Activated CD4-positive, alpha-beta memory T cell treated with anti-CD3 and anti-CD28 coated beads, Interleukin-2, amount 10 ng/mL, durations not matched to agents 7 days and 5 days (primary cell): Measurements from ENCODE around the gene JMJD1C. TPM values are rescaled to one million over a fixed set of nuclear protein-coding genes. Genes with fewer than 3 reads are reported as not detected.
"Not testable (repeated sequence)": the region's sequence is repeated elsewhere in the genome, so short reads cannot be mapped to it uniquely, and the experiment has no call there.

Experiments used
- CTCF ChIA-PET: fragments of 350-600 bp; sonication (Branson Sonifier 250); formaldehyde crosslinking; loops from one replicate; lab custom pipeline; 2021; ENCODE audit warnings: antibody characterized with exemption, inconsistent platforms; lab: Charles Lee
- POLR2A ChIA-PET: fragments of 350-600 bp; sonication (Branson Sonifier 250); formaldehyde crosslinking; loops from one replicate; lab custom pipeline; 2021; ENCODE audit warnings: antibody characterized with exemption; lab: Charles Lee
- DNase-seq: peaks from one replicate; pipeline ENCODE4 v3.0.0-alpha.2; 2020
- H3K27ac Mint-ChIP-seq: one replicate; pipeline ENCODE4 v1.8.0; 2021; ENCODE audit warnings: mild to moderate bottlenecking, mixed read lengths
- H3K27me3 Mint-ChIP-seq: one replicate; pipeline ENCODE4 v1.8.0; 2021; ENCODE audit warnings: mixed read lengths
- H3K36me3 Mint-ChIP-seq: one replicate; pipeline ENCODE4 v1.8.0; 2021; ENCODE audit warnings: low read depth, mixed read lengths
- H3K4me1 Mint-ChIP-seq: one replicate; pipeline ENCODE4 v1.8.0; 2021; ENCODE audit warnings: mixed read lengths
- H3K4me3 Mint-ChIP-seq: one replicate; pipeline ENCODE4 v1.8.0; 2021; ENCODE audit warnings: mild to moderate bottlenecking, mixed read lengths
- H3K9me3 Mint-ChIP-seq: one replicate; pipeline ENCODE4 v1.8.0; 2021; ENCODE audit warnings: mixed read lengths
- total RNA-seq, 2 experiments: library from RNA; stranded (reverse); gene quantifications; one replicate each; pipeline ENCODE4 v1.2.3, GENCODE V29; 2021

Gene JMJD1C
- total RNA-seq, 2 experiments from 2014 or later, result 65.6 to 66.8 TPM

DNA sequence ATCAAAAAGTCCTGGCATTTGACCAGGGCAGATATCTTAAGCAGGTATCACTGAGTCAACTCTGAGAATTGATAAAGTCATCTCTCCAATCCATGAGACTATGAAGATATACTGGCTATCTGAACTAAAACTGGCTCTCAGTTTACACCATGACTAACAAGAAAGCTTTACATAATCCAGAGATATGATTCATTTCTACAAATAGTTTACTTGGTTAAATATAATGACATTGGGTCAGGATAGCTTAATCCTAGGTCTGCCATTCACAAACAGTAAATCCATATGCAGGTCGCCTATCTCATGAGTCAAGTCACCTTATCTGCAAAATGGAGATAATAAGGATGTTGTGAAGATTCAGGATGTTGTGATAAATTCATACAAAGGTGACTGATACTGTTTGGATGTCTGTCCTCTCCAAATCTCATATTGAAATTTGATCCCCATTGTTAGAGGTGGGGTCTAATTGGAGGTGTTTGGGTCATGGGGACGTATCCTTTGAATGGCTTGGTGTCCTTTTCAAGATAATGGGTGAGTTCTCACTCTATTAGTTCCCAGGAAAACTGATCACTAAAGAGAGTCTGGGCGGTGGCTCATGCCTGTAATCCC lies 117.4 kb downstream of the JMJD1C start:
- H3K27ac Mint-ChIP-seq, result no peak overlapping the region
- no peaks in the 10 kb centered on the region for H3K9me3 Mint-ChIP-seq
- ChIA-PET POLR2A (no interaction called here), CTCF (no interaction called here)
- H3K4me1 Mint-ChIP-seq, result peaks cover 2% of the 10 kb centered on the region
- peaks cover 2% of the 10 kb centered on the region for H3K36me3 Mint-ChIP-seq
- H3K27me3 Mint-ChIP-seq, result no peaks in the 10 kb centered on the region
- no peak for DNase-seq
- H3K4me3 Mint-ChIP-seq, result no peak overlapping the region

DNA sequence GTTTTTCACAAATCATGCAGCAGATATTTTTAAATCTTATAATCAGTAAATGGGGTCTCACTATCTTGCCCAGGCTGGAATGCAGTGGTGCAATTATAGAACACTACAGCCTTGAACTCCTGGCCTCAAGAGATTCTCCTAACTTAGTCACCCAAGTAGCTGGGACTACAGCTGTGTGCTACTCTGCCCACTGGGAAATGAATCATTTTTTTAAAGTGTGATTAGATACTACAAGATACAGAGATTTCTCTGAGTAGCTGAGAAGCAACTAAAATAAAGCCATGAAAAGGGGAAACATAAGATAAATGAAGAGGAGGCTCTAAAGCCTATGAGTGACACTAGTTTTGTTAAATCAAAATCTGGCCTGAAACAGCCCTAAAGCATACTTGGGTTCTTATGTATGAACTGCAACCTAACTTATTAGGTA lies 119.7 kb downstream of the JMJD1C start:
- Mint-ChIP-seq H3K36me3 (peaks cover 2% of the 10 kb centered on the region), H3K9me3 (no peaks in the 10 kb centered on the region), H3K4me1 (no peaks in the 10 kb centered on the region), H3K27me3 (no peaks in the 10 kb centered on the region), H3K27ac (no peak overlapping the region), H3K4me3 (no peak overlapping the region)
- POLR2A ChIA-PET, result no interaction called here
- CTCF ChIA-PET, result no interaction called here
- no peak for DNase-seq

DNA sequence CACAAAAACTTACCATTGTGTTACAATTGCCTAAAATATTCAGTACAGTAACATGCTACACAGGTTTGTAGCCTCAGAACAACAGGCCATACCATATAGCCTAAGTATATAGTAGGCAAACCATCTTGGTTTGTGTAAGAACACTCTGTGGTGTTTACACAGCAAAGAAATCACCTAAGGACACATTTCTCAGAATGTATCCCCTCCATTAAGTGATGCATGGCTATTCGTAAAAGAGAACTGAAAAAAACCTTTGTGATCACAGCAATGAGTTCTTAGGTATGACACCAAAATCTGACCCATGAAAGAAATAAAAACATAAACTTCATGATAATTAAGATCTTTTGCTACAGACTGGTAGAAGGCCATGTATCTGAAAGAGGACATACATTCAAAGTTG lies 121.5 kb downstream of the JMJD1C start:
- Mint-ChIP-seq H3K9me3 (no peaks in the 10 kb centered on the region), H3K27me3 (no peaks in the 10 kb centered on the region), H3K27ac (no peak overlapping the region), H3K4me1 (no peaks in the 10 kb centered on the region), H3K4me3 (no peak overlapping the region), H3K36me3 (peaks cover 5% of the 10 kb centered on the region)
- ChIA-PET CTCF (interaction anchor here (1.1 kb wide), 1 partner anchor 61 kb away, joined by 4 read pairs; no protein-coding TSS in a partner anchor), POLR2A (no interaction called here)
- DNase-seq, result no peak

DNA sequence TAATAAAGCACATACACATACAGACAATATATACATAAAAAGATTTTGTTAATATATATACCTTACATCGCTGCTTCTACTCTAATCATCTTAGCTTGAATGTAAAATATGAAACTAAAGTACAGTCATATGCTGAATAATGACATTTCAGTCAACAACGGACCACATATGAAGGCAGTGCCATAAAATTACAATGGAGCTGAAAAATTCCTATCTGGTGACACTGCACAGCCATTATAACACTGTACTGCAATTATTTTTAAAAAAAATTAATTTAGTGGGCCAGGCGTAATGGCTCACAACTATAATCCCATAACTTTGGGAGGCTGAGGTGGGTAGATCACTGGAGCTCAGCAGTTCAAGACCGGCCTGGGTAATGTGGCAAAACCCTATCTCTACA lies 122.3 kb downstream of the JMJD1C start:
- POLR2A ChIA-PET, result no interaction called here
- Mint-ChIP-seq H3K4me1 (no peaks in the 10 kb centered on the region), H3K9me3 (no peaks in the 10 kb centered on the region), H3K27me3 (no peaks in the 10 kb centered on the region), H3K4me3 (no peak overlapping the region), H3K36me3 (peaks cover 8% of the 10 kb centered on the region), H3K27ac (no peak overlapping the region)
- CTCF ChIA-PET, result interaction anchor here (1.1 kb wide), 1 partner anchor 60 kb away, joined by 4 read pairs; no protein-coding TSS in a partner anchor
- DNase-seq, result no peak

DNA sequence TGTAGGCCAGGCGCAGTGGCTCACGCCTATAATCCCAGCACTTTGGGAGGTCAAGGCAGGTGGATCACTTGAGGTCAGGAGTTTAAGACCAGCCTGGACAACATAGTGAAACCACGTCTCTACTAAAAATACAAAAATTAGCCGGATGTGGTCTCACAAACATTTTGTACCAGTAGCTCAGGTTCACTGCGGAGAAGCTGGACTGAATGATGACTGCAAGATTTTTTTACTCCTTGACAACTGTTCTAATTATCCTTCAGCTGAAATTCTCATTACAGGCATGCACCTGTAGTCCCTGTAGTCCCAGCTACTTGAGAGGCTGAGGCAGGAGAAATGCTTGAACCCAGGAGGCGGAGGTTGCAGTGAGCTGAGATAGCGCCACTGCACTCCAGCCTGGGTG lies 126.1 kb downstream of the JMJD1C start:
- H3K36me3 Mint-ChIP-seq, H3K27me3 Mint-ChIP-seq, POLR2A ChIA-PET, H3K4me1 Mint-ChIP-seq, CTCF ChIA-PET, DNase-seq, H3K9me3 Mint-ChIP-seq, H3K4me3 Mint-ChIP-seq, H3K27ac Mint-ChIP-seq: not testable (repeated sequence)

DNA sequence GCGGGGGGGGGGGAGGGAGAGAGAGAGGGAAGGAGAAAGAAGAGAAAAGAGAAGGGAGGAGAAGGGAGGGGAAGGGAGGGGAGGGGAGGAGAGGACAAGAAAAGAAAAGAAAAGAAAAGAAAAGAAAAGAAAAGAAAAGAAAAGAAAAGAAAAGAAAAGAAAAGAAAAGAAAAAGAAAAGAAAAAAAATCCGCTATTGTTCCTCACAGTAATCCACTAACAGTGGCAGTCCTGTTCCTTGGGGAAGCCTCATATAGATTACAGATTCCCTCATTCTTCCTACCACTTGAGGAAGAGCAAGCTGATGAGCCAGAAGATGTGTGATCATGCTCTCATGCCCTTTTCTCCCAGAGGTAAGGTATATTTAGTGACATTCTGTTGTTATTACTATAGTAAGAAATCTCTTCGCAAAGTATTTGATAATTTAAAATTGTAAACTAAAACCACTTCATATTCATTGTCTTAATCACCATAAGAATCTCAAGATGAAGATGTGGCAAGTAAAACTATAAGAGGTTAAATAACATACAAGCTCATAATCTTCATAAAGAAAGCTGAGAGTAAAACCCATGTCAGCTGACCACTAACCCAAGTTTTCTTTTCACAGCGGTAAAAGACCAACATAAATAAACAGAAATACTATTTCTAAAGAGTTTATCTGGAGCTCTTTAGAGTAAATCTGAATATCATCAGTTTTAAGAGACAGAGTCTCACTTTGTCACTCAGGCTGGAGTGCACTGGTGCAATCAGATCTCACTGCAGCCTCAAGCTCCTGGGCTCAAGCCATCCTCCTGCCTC lies 128.1 kb downstream of the JMJD1C start:
- no peaks in the 10 kb centered on the region for H3K4me1 Mint-ChIP-seq
- H3K9me3 Mint-ChIP-seq, result no peaks in the 10 kb centered on the region
- H3K36me3 Mint-ChIP-seq, result peaks cover 5% of the 10 kb centered on the region
- DNase-seq, result no peak
- ChIA-PET POLR2A (no interaction called here), CTCF (interaction anchor here (1.2 kb wide), 1 partner anchor 292 kb away, joined by 4 read pairs; no protein-coding TSS in a partner anchor)
- no peak overlapping the region for H3K27ac Mint-ChIP-seq
- no peak overlapping the region for H3K4me3 Mint-ChIP-seq
- no peaks in the 10 kb centered on the region for H3K27me3 Mint-ChIP-seq

DNA sequence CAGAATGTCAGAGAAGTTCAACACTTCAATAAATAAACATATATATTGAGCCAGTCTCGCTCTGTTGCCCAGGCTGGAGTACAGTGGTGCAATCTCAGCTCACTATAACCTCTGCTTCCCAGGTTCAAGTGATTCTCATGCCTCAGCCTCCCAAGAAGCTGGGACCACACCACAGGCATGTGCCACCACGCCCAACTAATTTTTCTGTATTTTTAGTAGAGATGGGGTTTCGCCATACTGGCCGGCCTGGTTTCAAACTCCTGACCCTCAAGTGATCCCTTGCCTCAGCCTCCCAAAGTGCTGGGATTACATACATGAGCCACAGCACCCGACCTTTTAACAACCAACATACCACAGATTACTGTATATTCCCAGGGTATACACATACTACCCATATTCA lies 134.2 kb downstream of the JMJD1C start:
- ChIA-PET CTCF (no interaction called here), POLR2A (no interaction called here)
- no peak for DNase-seq
- Mint-ChIP-seq H3K4me1 (no peaks in the 10 kb centered on the region), H3K27ac (no peak overlapping the region), H3K27me3 (no peaks in the 10 kb centered on the region), H3K9me3 (no peaks in the 10 kb centered on the region), H3K4me3 (no peak overlapping the region), H3K36me3 (no peaks in the 10 kb centered on the region)

DNA sequence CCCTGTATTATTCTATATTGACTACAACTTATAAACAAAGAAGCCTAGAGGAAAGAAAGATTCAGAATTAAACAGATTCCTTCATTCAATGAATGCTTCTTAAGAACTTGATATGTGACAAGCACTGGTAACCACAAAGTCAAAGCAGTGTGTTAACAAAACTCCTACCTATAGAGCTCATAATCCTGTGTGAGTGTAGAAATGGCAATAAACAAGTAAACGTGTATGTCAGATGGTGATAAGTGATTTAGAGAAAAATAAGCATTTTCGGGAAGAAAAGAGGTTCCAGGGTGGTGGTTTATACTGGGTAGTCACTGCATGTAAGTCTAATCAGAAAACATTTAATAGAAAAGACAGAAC lies 141.3 kb downstream of the JMJD1C start:
- POLR2A ChIA-PET, result no interaction called here

DNA sequence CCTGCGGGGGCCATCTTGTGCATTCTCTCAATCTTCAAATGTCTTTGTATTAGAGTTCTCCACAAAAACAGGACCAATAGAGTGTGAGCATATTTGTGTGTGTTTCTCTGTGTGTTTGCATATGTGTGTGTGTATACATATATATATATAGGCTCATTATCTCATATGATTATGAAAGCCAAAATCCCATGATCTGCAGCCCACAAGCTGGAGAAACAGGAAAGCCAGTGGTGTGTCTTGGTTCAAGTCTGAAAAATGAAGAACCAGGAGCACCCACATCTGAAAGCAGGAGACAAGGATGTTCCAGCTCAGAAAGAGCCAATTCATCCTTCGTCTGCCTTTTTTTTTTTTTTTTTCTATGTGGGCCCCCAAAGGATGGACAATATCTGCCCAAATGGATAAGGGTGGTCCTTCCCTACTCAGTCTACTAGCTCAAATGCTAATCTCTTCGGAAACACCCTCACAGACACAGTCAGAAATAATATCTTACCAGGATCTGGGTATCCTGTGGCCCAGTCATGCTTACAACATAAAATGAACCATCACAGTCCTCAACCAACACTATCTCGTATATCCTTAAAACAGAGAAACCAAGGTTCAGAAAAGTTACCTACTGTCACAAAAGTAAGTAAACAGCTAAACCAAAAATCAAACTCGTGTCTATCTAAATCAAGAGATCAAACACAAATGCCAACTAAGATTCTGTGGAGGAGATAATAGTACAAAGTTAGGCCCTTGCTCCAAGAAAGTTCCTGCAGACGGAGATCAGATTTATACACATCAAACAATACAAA lies 141.9 kb downstream of the JMJD1C start:
- Mint-ChIP-seq H3K36me3 (peaks cover 3% of the 10 kb centered on the region), H3K4me3 (no peak overlapping the region), H3K27me3 (no peaks in the 10 kb centered on the region), H3K9me3 (no peaks in the 10 kb centered on the region), H3K27ac (no peak overlapping the region), H3K4me1 (no peaks in the 10 kb centered on the region)
- ChIA-PET POLR2A (no interaction called here), CTCF (no interaction called here)
- DNase-seq, result no peak

More for the DNA sequence above, 141.3 kb downstream of the JMJD1C start:
- DNase-seq, result no peak
- Mint-ChIP-seq H3K9me3 (no peaks in the 10 kb centered on the region), H3K27ac (no peak overlapping the region), H3K4me1 (no peaks in the 10 kb centered on the region), H3K36me3 (no peaks in the 10 kb centered on the region), H3K4me3 (no peak overlapping the region), H3K27me3 (no peaks in the 10 kb centered on the region)
- CTCF ChIA-PET, result interaction anchor here (0.7 kb wide), 1 partner anchor 21 kb away, joined by 3 read pairs; no protein-coding TSS in a partner anchor

DNA sequence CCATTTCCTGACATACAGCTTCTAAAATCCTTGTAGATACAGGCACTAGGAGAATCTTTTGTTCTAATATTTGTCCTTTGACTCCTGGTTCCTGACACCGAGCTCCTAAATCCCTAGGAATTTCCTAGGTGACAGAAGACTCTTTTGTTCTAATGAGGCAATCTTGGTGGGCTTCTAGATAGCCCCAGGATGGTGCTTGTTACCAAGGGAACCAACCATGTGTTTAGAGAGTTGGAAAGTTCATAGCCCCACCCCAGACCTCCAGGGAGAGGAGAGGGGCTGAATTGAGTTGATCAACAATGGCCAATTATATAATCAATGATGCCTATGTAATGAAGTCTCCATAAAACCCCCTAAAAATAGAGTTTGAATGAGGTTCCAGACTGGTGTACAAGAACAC lies 145.1 kb downstream of the JMJD1C start:
- Mint-ChIP-seq H3K4me1 (no peaks in the 10 kb centered on the region), H3K4me3 (no peak overlapping the region), H3K9me3 (no peaks in the 10 kb centered on the region), H3K36me3 (peaks cover 5% of the 10 kb centered on the region), H3K27me3 (no peaks in the 10 kb centered on the region), H3K27ac (no peak overlapping the region)
- POLR2A ChIA-PET, result no interaction called here
- DNase-seq, result no peak
- CTCF ChIA-PET, result no interaction called here

DNA sequence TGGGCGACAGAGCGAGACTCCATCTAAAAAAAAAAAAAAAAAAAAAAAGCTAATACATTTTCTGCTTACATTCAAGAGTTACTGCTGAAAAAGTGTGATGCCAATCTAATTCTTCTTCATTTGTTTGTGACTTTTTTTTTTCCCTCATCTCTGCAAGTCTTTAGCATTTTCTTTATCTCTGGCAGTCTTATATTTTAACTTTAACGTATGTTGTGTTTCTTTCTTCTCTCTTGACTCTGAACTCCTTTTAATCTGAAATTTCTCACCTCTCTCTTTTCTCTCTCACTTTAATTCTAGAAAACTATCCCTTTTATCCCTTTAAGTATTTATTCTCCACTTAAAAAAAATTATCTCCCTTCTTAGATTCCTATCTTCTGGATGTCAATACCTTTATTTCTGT lies 146.5 kb downstream of the JMJD1C start:
- CTCF ChIA-PET, result no interaction called here
- Mint-ChIP-seq H3K27me3 (no peaks in the 10 kb centered on the region), H3K36me3 (peaks cover 8% of the 10 kb centered on the region), H3K4me1 (no peaks in the 10 kb centered on the region), H3K27ac (no peak overlapping the region), H3K9me3 (no peaks in the 10 kb centered on the region), H3K4me3 (no peak overlapping the region)
- POLR2A ChIA-PET, result interaction anchor here (0.6 to 0.7 kb wide), 2 partner anchors 86 to 231 kb away, joined by 3 read pairs; no protein-coding TSS in a partner anchor
- DNase-seq, result no peak

DNA sequence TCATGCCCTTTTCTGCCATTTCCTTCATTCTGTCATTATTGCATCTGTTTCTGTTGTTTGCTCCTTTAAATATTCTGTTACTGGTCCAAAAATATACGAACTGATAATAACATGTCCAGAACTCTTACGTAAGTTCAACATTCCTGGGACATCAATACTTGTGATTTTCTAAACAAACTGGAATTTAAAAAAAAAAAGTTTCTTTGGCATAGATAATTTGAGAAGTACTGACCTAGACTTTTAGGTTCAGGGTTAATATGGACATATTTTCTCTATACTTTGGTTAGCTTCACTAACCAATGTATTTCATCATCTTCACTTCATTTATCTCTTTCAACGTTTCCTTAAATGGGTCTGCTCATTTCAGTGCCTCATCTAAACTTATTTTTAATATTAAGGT lies 147.3 kb downstream of the JMJD1C start:
- ChIA-PET POLR2A (interaction anchor here (0.6 to 0.7 kb wide), 2 partner anchors 86 to 232 kb away, joined by 3 read pairs; no protein-coding TSS in a partner anchor), CTCF (no interaction called here)
- DNase-seq, result no peak
- H3K27me3 Mint-ChIP-seq, result no peaks in the 10 kb centered on the region
- H3K27ac Mint-ChIP-seq, result no peak overlapping the region
- H3K36me3 Mint-ChIP-seq, result peaks cover 8% of the 10 kb centered on the region
- no peaks in the 10 kb centered on the region for H3K9me3 Mint-ChIP-seq
- no peaks in the 10 kb centered on the region for H3K4me1 Mint-ChIP-seq
- H3K4me3 Mint-ChIP-seq, result no peak overlapping the region

DNA sequence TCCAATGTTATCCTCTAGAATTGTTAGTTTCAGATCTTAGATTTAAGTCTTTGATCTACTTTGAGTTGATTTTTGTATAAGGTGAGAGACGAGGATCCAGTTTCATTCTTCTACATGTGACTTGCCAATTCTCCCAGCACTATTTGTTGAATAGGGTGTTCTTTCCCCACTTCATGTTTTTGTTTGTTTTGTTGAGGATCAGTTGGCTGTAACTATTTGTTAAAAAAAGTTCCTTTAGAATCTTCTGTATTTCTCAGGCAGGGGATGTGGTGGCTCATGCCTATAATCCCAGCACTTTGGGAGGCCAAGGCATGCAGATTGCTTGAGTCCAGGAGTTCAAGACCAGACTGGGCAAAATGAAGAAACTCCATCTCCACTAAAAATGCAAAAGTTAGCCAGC lies 151.8 kb downstream of the JMJD1C start:
- no peak overlapping the region for H3K27ac Mint-ChIP-seq

More for the DNA sequence above, 151.8 kb downstream of the JMJD1C start:
- no peaks in the 10 kb centered on the region for H3K9me3 Mint-ChIP-seq
- no peak overlapping the region for H3K4me3 Mint-ChIP-seq
- CTCF ChIA-PET, result interaction anchor here (0.7 kb wide), 1 partner anchor 97 kb away, joined by 3 read pairs; no protein-coding TSS in a partner anchor
- POLR2A ChIA-PET, result no interaction called here
- H3K36me3 Mint-ChIP-seq, result peaks cover 6% of the 10 kb centered on the region
- no peaks in the 10 kb centered on the region for H3K27me3 Mint-ChIP-seq
- no peaks in the 10 kb centered on the region for H3K4me1 Mint-ChIP-seq
- no peak for DNase-seq
